NB4 (cell line): ENCODE data around the gene FAXDC2.

Experiments used
- MAX ChIP-seq: IDR thresholded peaks from 2 replicates; pipeline ENCODE4 v1.6.1; 2011; ENCODE audit warnings: low read depth, low read length
- MYC ChIP-seq: IDR thresholded peaks from 2 replicates; pipeline ENCODE4 v1.6.1; 2011; ENCODE audit warnings: low read depth, low read length
- POLR2A ChIP-seq: IDR thresholded peaks from 2 replicates; pipeline ENCODE4 v1.6.1; 2011; ENCODE audit warnings: mild to moderate bottlenecking; ENCODE audit not compliant: insufficient read length; ENCODE audit errors: extremely low read depth
- TF ChIP-seq, protein P1 (sequence below): IDR thresholded peaks from one replicate; pipeline ENCODE4 v1.5.1; 2012; ENCODE audit warnings: low read depth, low read length

- TF ChIP-seq, protein P1, sequence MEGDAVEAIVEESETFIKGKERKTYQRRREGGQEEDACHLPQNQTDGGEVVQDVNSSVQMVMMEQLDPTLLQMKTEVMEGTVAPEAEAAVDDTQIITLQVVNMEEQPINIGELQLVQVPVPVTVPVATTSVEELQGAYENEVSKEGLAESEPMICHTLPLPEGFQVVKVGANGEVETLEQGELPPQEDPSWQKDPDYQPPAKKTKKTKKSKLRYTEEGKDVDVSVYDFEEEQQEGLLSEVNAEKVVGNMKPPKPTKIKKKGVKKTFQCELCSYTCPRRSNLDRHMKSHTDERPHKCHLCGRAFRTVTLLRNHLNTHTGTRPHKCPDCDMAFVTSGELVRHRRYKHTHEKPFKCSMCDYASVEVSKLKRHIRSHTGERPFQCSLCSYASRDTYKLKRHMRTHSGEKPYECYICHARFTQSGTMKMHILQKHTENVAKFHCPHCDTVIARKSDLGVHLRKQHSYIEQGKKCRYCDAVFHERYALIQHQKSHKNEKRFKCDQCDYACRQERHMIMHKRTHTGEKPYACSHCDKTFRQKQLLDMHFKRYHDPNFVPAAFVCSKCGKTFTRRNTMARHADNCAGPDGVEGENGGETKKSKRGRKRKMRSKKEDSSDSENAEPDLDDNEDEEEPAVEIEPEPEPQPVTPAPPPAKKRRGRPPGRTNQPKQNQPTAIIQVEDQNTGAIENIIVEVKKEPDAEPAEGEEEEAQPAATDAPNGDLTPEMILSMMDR = no peak
- TF ChIP-seq POLR2A = no peak
- no peak for TF ChIP-seq MAX
- TF ChIP-seq MYC = no peak
Measured at GRCh38 chr5:154844809-154845208, 5.6 kb downstream of the FAXDC2 start.
